ENCODE data around the gene KCP.
A peak's percentile ranks its signal among the peaks of the same experiment; 100 is the strongest.

The KCP gene

DNA sequence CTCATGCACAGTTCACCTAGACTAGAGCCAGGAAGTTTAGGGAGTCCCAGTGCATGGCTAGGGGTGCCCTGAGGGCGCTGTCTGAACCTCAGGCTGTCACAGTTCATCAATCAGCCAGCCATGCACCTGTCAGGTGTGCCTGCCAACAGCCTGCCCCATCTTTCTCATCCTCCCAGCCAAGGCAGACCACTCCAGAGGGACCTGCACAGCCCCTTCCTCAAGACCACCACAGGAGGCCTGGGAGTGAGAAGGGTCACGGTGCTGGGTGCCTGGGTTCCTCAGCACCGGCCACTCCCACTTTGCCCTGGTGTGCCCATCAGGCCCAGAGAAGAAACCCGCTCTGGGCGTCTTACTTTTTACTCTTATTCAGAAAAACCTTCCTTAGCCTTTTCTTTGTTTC, 39.5 kb downstream of the KCP start:
- Histone ChIP-seq H3K9me3 (ENCODE audit: control insufficient read depth, low read length) (no peaks in the 10 kb centered on the region), H3K27me3 (ENCODE audit: control insufficient read depth, insufficient read depth, low read length, poor library complexity, severe bottlenecking) (peaks cover 53% of the 10 kb centered on the region), H3K27ac (ENCODE audit: insufficient read depth, low read depth, low read length, poor library complexity, severe bottlenecking) (no peak overlapping the region), H3K4me1 (ENCODE audit: control insufficient read depth, insufficient read depth, low read length) (peaks cover 8% of the 10 kb centered on the region), H3K4me3 (ENCODE audit: insufficient read depth, low read depth, low read length) (no peak overlapping the region), H3K36me3 (ENCODE audit: control insufficient read depth, insufficient read depth, low read length) (no peaks in the 10 kb centered on the region)
- WGBS, 2 experiments: 90 to 94% methylated on average over 5 of the region's 5 CpGs

GRCh38 chr7:128869944-128870285, 40.6 kb downstream of the KCP start:
- 4% methylated on average over 30 of the region's 30 CpGs for WGBS, 2 experiments
- no peaks in the 10 kb centered on the region for H3K36me3 ChIP-seq (ENCODE audit: control insufficient read depth, insufficient read depth, low read length)
- H3K4me3 ChIP-seq (ENCODE audit: insufficient read depth, low read depth, low read length): peak overlapping the region; percentile 48
- H3K9me3 ChIP-seq (ENCODE audit: control insufficient read depth, low read length): no peaks in the 10 kb centered on the region
- peaks cover 53% of the 10 kb centered on the region for H3K27me3 ChIP-seq (ENCODE audit: control insufficient read depth, insufficient read depth, low read length, poor library complexity, severe bottlenecking)
- peaks cover 8% of the 10 kb centered on the region for H3K4me1 ChIP-seq (ENCODE audit: control insufficient read depth, insufficient read depth, low read length)
- H3K27ac ChIP-seq (ENCODE audit: insufficient read depth, low read depth, low read length, poor library complexity, severe bottlenecking): no peak overlapping the region

DNA sequence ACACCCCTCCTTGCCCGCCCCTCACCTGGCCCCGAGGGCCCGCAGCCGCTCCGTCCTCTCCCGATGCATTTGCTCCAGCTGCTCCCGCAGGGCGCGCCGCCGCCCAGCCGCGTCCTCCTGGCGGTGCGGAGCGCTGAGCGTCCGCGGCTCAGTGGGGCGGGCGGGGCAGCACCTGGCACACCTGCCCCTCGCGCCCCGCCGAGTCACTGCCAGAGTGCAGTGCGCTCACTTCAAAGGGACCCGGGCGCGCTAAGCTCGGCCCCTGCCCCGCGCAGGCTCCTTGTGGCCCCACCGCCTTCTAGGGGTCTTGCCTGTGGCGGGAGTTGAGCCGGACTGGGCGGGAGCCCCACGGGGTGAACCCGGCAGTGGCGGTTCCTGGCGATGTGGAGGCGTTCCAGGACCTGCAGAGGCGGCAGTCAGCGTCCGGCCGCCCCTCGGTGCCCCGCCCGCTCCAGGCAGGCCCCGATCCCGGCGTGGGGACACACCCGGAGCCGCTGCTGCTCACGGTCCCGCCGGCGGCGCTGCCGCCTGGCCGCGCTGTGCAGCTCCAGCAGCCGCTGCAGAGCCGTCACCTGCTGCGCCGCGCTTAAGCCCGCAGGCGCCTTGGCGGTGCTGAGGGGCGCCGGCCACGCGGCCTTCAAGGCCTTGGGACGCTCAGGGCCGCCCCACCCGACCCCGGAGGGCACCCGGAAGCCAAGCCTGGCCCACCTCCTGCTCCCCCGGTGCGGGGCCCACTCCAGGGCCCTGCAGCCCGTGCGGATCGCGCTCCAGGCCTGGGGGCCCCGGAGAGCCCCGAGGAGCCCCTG, 41.2 kb downstream of the KCP start:
- WGBS, 2 experiments: 0% methylated on average over 86 of the region's 86 CpGs

DNA sequence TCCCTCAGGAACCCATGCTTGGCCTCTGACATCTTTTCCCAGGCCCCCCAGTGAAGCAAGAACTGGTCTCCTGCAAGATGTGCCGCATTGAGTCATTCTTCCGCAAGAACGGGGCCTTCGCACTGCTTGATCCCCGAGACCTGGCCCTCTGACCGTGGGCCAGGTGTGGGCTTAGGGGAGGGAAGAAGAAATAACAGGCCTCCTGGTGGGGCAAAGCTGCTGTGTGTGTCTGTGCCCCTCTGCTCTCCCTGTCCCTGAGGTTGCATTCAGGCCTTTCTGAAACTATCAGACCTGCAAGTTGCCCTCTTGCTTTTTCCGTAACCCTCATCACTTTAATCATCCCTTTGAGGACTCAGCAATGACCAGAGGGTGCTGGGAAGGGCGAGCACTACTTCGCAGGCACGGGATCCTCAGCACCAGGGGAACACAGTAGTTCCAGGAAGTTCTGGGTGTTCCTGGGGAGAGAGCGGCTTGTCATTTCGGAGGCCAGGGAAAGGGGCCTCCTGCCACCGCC, 41.8 kb downstream of the KCP start:
- H3K4me3 ChIP-seq (ENCODE audit: insufficient read depth, low read depth, low read length): peak overlapping the region; percentile 48
- no peaks in the 10 kb centered on the region for H3K36me3 ChIP-seq (ENCODE audit: control insufficient read depth, insufficient read depth, low read length)
- no peak overlapping the region for H3K27ac ChIP-seq (ENCODE audit: insufficient read depth, low read depth, low read length, poor library complexity, severe bottlenecking)
- no peaks in the 10 kb centered on the region for H3K9me3 ChIP-seq (ENCODE audit: control insufficient read depth, low read length)
- 28% methylated on average over 13 of the region's 13 CpGs for WGBS, 2 experiments
- peaks cover 53% of the 10 kb centered on the region for H3K27me3 ChIP-seq (ENCODE audit: control insufficient read depth, insufficient read depth, low read length, poor library complexity, severe bottlenecking)
- H3K4me1 ChIP-seq (ENCODE audit: control insufficient read depth, insufficient read depth, low read length): peaks cover 13% of the 10 kb centered on the region

More for the DNA sequence above, 41.2 kb downstream of the KCP start:
- no peaks in the 10 kb centered on the region for H3K9me3 ChIP-seq (ENCODE audit: control insufficient read depth, low read length)
- peak overlapping the region; percentile 48 for H3K4me3 ChIP-seq (ENCODE audit: insufficient read depth, low read depth, low read length)
- no peaks in the 10 kb centered on the region for H3K36me3 ChIP-seq (ENCODE audit: control insufficient read depth, insufficient read depth, low read length)
- H3K4me1 ChIP-seq (ENCODE audit: control insufficient read depth, insufficient read depth, low read length): peaks cover 8% of the 10 kb centered on the region
- no peak overlapping the region for H3K27ac ChIP-seq (ENCODE audit: insufficient read depth, low read depth, low read length, poor library complexity, severe bottlenecking)
- peaks cover 53% of the 10 kb centered on the region for H3K27me3 ChIP-seq (ENCODE audit: control insufficient read depth, insufficient read depth, low read length, poor library complexity, severe bottlenecking)

GRCh38 chr7:128867842-128868623, 42.5 kb downstream of the KCP start:
- Histone ChIP-seq H3K4me3 (ENCODE audit: insufficient read depth, low read depth, low read length) (no peak overlapping the region), H3K27ac (ENCODE audit: insufficient read depth, low read depth, low read length, poor library complexity, severe bottlenecking) (no peak overlapping the region), H3K27me3 (ENCODE audit: control insufficient read depth, insufficient read depth, low read length, poor library complexity, severe bottlenecking) (peaks cover 53% of the 10 kb centered on the region), H3K9me3 (ENCODE audit: control insufficient read depth, low read length) (no peaks in the 10 kb centered on the region), H3K36me3 (ENCODE audit: control insufficient read depth, insufficient read depth, low read length) (no peaks in the 10 kb centered on the region), H3K4me1 (ENCODE audit: control insufficient read depth, insufficient read depth, low read length) (peaks cover 14% of the 10 kb centered on the region)
- 58 to 60% methylated on average over 11 of the region's 11 CpGs for WGBS, 2 experiments

DNA sequence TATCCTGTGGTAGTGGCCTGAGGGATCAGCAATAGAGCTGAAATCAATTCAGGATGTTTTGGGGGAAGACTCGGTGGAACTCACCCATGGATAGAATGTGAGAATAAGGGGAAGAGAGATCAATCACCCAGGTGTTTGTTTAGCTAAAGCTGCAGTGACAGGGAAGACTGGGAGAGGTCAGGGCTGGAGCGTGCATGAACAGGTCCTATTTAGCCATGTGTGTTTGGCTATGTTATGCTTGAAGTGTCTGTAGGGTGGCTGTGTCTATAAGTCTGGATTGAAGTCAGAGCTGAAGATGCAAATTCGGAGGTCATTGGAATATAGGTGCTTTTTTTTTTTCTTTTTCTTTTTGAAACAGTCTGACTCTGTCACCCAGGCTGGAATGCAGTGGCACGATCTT, 43.3 kb downstream of the KCP start:
- Histone ChIP-seq H3K4me3 (ENCODE audit: insufficient read depth, low read depth, low read length) (no peak overlapping the region), H3K4me1 (ENCODE audit: control insufficient read depth, insufficient read depth, low read length) (peaks cover 14% of the 10 kb centered on the region), H3K9me3 (ENCODE audit: control insufficient read depth, low read length) (no peaks in the 10 kb centered on the region), H3K27ac (ENCODE audit: insufficient read depth, low read depth, low read length, poor library complexity, severe bottlenecking) (no peak overlapping the region), H3K27me3 (ENCODE audit: control insufficient read depth, insufficient read depth, low read length, poor library complexity, severe bottlenecking) (peaks cover 52% of the 10 kb centered on the region), H3K36me3 (ENCODE audit: control insufficient read depth, insufficient read depth, low read length) (no peaks in the 10 kb centered on the region)
- 88 to 91% methylated on average over 4 of the region's 4 CpGs for WGBS, 2 experiments

GRCh38 chr7:128865996-128866877, 44.3 kb downstream of the KCP start:
- Histone ChIP-seq H3K9me3 (ENCODE audit: control insufficient read depth, low read length) (no peaks in the 10 kb centered on the region), H3K36me3 (ENCODE audit: control insufficient read depth, insufficient read depth, low read length) (no peaks in the 10 kb centered on the region), H3K4me1 (ENCODE audit: control insufficient read depth, insufficient read depth, low read length) (peaks cover 14% of the 10 kb centered on the region), H3K27me3 (ENCODE audit: control insufficient read depth, insufficient read depth, low read length, poor library complexity, severe bottlenecking) (peaks cover 44% of the 10 kb centered on the region), H3K27ac (ENCODE audit: insufficient read depth, low read depth, low read length, poor library complexity, severe bottlenecking) (no peak overlapping the region), H3K4me3 (ENCODE audit: insufficient read depth, low read depth, low read length) (no peak overlapping the region)
- 94 to 95% methylated on average over 27 of the region's 27 CpGs for WGBS, 2 experiments

GRCh38 chr7:128865303-128865702, 45.2 kb downstream of the KCP start:
- 94% methylated on average over 12 of the region's 12 CpGs for WGBS, 2 experiments
- H3K4me1 ChIP-seq (ENCODE audit: control insufficient read depth, insufficient read depth, low read length): peaks cover 14% of the 10 kb centered on the region
- H3K9me3 ChIP-seq (ENCODE audit: control insufficient read depth, low read length): no peaks in the 10 kb centered on the region
- H3K4me3 ChIP-seq (ENCODE audit: insufficient read depth, low read depth, low read length): no peak overlapping the region
- H3K27ac ChIP-seq (ENCODE audit: insufficient read depth, low read depth, low read length, poor library complexity, severe bottlenecking): no peak overlapping the region
- no peaks in the 10 kb centered on the region for H3K36me3 ChIP-seq (ENCODE audit: control insufficient read depth, insufficient read depth, low read length)
- peaks cover 35% of the 10 kb centered on the region for H3K27me3 ChIP-seq (ENCODE audit: control insufficient read depth, insufficient read depth, low read length, poor library complexity, severe bottlenecking)

DNA sequence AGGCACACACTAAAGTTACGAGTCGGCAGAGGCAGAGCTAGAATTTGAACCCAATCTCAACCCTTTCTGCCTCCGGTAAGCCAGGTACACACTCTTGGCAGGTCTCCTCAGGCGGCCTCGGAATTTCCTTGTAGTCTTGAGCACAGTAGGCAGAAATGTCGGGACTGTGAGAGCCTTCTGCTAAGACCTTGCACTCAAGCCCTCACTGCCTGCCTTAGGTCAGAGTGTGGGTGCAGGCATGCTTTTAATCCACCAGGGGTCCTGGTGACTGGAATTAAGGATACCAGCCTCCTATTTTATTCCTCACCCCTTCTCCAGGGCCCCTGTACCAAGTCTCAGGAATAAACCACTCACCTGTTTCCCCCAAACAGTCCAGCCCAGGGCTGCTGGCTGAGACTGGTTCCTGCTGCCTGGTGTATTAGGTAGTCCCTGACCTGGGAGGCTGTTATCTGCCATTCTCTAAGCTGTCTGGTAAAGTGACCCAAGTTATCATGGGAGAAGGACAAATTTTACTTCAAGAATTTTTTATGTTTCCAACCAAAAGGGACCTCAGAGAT, 47.0 kb downstream of the KCP start:
- peaks cover 17% of the 10 kb centered on the region for H3K27me3 ChIP-seq (ENCODE audit: control insufficient read depth, insufficient read depth, low read length, poor library complexity, severe bottlenecking)
- 4 to 9% methylated on average over 6 of the region's 6 CpGs for WGBS, 2 experiments
- peaks cover 10% of the 10 kb centered on the region for H3K4me1 ChIP-seq (ENCODE audit: control insufficient read depth, insufficient read depth, low read length)
- peak overlapping the region; percentile 85 for H3K4me3 ChIP-seq (ENCODE audit: insufficient read depth, low read depth, low read length)
- H3K36me3 ChIP-seq (ENCODE audit: control insufficient read depth, insufficient read depth, low read length): no peaks in the 10 kb centered on the region
- no peaks in the 10 kb centered on the region for H3K9me3 ChIP-seq (ENCODE audit: control insufficient read depth, low read length)
- H3K27ac ChIP-seq (ENCODE audit: insufficient read depth, low read depth, low read length, poor library complexity, severe bottlenecking): no peak overlapping the region

All from ectodermal cell (in vitro differentiated cells).